Bronchial epithelial cell (primary cell): ENCODE measurements around the gene KCNA1. TPM values are rescaled to one million over a fixed set of nuclear protein-coding genes. Genes with fewer than 3 reads are reported as not detected.

Experiments used
- DNase-seq: peaks from one replicate; pipeline ENCODE4 v3.0.0-alpha.2; 2010; ENCODE audit warnings: low read depth
- FAIRE-seq: peaks from 2 replicates; lab custom pipeline; 2011; peaks lifted over from hg19 to GRCh38; lab: Jason Lieb, UNC
- H3K27me3 ChIP-seq: 2 replicates; pipeline ENCODE4 v1.5.1; 2011; ENCODE audit warnings: low read length; ENCODE audit not compliant: control insufficient read depth, insufficient read depth
- H3K36me3 ChIP-seq: 2 replicates; pipeline ENCODE4 v1.5.1; 2011; ENCODE audit warnings: low read length; ENCODE audit not compliant: control insufficient read depth, insufficient read depth
- H3K4me3 ChIP-seq: 2 replicates; pipeline ENCODE4 v1.5.1; 2011; ENCODE audit warnings: mild to moderate bottlenecking, low read depth, low read length, control low read depth
- CTCF ChIP-seq: IDR thresholded peaks from 2 replicates; pipeline ENCODE4 v1.5.1; 2011; ENCODE audit warnings: mild to moderate bottlenecking, moderate library complexity, low read length, control low read depth, inconsistent platforms; ENCODE audit not compliant: insufficient read depth, severe bottlenecking
- total RNA-seq: library from RNA; depleted of rRNA; stranded (reverse); fragments of >200 nt; gene quantifications from 2 replicates; pipeline ENCODE4 v1.2.1, GENCODE V29; 2014

The KCNA1 gene
- total RNA-seq = not detected in 2 replicates

GRCh38 chr12:4909734-4910501 is at the start of gene KCNA1:
KCNA1 (plus strand) TSS chr12:4909905; CDS start chr12:4911379, 1,474 bp downstream.
- H3K27me3 ChIP-seq = peaks cover 41% of the 10 kb centered on the region
- no peak for TF ChIP-seq CTCF
- H3K4me3 ChIP-seq = no peak within 1 kb of the TSS
- H3K36me3 ChIP-seq = no peaks in the 10 kb centered on the region
- FAIRE-seq (no peak), DNase-seq (no peak)

- DNase-seq (no peak), FAIRE-seq (no peak)
- H3K27me3 ChIP-seq = peaks cover 7% of the 10 kb centered on the region
- TF ChIP-seq CTCF = no peak
- no peak overlapping the region for H3K4me3 ChIP-seq
- no peaks in the 10 kb centered on the region for H3K36me3 ChIP-seq
Measured at GRCh38 chr12:4860741-4861140, 49.0 kb upstream of the KCNA1 start.

DNA sequence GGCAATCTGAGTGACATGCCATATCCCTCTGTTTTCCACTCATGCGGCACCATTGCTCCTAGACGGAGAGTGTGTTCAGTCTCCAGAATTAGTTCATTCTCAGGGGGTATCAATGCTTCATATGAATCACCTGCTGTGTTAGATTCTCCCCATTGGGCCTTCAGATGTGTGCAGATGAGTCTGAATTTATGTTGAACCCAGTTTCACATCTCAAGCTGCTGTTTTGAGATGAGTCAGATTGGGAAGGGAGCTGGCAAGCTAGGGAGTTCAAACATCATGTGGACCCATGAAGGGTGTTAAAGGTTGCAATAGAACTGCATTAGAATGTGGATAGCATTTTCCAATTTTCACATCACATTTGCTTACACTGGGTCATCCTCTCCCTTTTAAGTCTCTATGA is 46.9 kb upstream of the KCNA1 start:
- DNase-seq = no peak
- Histone ChIP-seq H3K36me3 (no peaks in the 10 kb centered on the region), H3K27me3 (peaks cover 7% of the 10 kb centered on the region), H3K4me3 (no peak overlapping the region)
- TF ChIP-seq CTCF = no peak
- no peak for FAIRE-seq

GRCh38 chr12:4864575-4864974 is 45.1 kb upstream of the KCNA1 start:
- TF ChIP-seq CTCF = no peak
- FAIRE-seq = no peak
- H3K4me3 ChIP-seq = no peak overlapping the region

GRCh38 chr12:4865246-4865645 is 44.5 kb upstream of the KCNA1 start:
- FAIRE-seq = no peak
- Histone ChIP-seq H3K4me3 (no peak overlapping the region), H3K36me3 (no peaks in the 10 kb centered on the region), H3K27me3 (peaks cover 2% of the 10 kb centered on the region)
- no peak for TF ChIP-seq CTCF
- DNase-seq = no peak

More at GRCh38 chr12:4864575-4864974, 45.1 kb upstream of the KCNA1 start:
- Histone ChIP-seq H3K27me3 (peaks cover 2% of the 10 kb centered on the region), H3K36me3 (no peaks in the 10 kb centered on the region)
- DNase-seq = no peak
